Neural progenitor cell (in vitro differentiated cells): ENCODE measurements around the gene SLC46A2.
A peak's percentile ranks its signal among the peaks of the same experiment; 100 is the strongest.

Experiments
- CTCF ChIP-seq: fragments of 200-600 bp; sonication (generic); IDR thresholded peaks from 2 replicates; pipeline ENCODE4 v1.5.1; 2017; ENCODE audit warnings: antibody characterized with exemption, mild to moderate bottlenecking
- EZH2 ChIP-seq: fragments of 200-600 bp; sonication (generic); IDR thresholded peaks from 2 replicates; pipeline ENCODE4 v1.6.1; 2017; ENCODE audit warnings: antibody characterized with exemption, mild to moderate bottlenecking, moderate library complexity
- EZH2phosphoT487 ChIP-seq: fragments of 200-600 bp; sonication (generic); IDR thresholded peaks from 2 replicates; pipeline ENCODE4 v1.6.1; 2017; ENCODE audit warnings: antibody characterized with exemption

- TF ChIP-seq CTCF, result peak; percentile 100
- TF ChIP-seq EZH2, result no peak
- no peak for TF ChIP-seq EZH2phosphoT487
Observed at GRCh38 chr9:112844771-112845542, 45.7 kb downstream of the SLC46A2 start.
